GM13976 (cell line): Measurements from ENCODE around the gene MARCHF2.

Experiments
- DNase-seq: peaks from one replicate; pipeline ENCODE4 v3.0.0; 2012; ENCODE audit warnings: low spot score
- in situ Hi-C: fragments of 300-500 bp; cut with MboI; formaldehyde crosslinking; loops from one replicate; pipeline ENCODE4 v1.12.0; 2022; ENCODE audit warnings: low sequenced_read_pairs, mixed read lengths, inconsistent platforms; ENCODE audit not compliant: unreplicated experiment
- TF ChIP-seq, protein P1 (sequence below): IDR thresholded peaks from 2 replicates; pipeline ENCODE4 v1.5.1; 2012; ENCODE audit warnings: borderline replicate concordance, mild to moderate bottlenecking; ENCODE audit not compliant: insufficient read depth; ENCODE audit errors: extremely low read depth, missing control alignments, control extremely low read depth

Gene MARCHF2

DNA sequence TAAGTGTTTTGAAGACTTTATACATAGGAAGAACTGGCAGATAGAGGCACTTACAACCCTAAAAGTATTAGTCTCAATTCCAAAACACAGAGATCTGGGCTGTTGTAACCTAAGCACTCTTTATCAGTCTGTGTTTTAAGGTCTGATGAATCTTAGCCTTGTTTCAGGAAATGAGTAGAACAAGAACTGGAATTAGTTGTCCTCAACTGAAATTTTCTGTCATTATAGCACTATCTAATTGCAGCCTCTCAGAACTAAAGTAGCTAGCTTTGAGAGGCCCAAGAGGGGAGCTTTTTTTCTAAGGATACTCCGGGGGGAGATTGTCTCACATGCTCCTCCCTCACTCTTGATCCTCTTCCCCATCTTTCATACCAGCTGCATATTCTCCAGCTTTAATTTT lies 44.7 kb downstream of the MARCHF2 start:
- no peak for DNase-seq
- TF ChIP-seq, protein P1, sequence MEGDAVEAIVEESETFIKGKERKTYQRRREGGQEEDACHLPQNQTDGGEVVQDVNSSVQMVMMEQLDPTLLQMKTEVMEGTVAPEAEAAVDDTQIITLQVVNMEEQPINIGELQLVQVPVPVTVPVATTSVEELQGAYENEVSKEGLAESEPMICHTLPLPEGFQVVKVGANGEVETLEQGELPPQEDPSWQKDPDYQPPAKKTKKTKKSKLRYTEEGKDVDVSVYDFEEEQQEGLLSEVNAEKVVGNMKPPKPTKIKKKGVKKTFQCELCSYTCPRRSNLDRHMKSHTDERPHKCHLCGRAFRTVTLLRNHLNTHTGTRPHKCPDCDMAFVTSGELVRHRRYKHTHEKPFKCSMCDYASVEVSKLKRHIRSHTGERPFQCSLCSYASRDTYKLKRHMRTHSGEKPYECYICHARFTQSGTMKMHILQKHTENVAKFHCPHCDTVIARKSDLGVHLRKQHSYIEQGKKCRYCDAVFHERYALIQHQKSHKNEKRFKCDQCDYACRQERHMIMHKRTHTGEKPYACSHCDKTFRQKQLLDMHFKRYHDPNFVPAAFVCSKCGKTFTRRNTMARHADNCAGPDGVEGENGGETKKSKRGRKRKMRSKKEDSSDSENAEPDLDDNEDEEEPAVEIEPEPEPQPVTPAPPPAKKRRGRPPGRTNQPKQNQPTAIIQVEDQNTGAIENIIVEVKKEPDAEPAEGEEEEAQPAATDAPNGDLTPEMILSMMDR: no peak
- in situ Hi-C loops: no loop called here

DNA sequence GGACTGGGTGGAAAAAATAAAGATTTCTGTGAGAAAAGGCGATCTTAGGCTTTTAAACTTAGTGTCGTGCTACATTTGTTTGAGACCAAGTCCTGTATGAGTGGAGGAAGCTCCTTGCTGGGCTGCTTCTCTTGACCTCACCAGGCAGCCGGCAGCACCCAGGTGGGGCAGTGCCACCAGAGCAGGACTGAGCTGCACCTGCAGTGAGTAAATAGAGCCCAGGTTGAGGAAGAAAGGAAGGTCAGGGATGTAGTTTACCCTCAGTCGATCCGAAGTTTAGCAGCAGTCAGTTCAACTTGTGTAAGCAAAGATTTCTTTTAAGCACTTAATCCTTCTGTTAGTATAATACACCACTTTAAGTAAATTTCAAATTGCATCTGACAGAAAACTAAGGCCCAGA lies 45.3 kb downstream of the MARCHF2 start:
- TF ChIP-seq, protein P1: no peak
- in situ Hi-C loops: no loop called here
- no peak for DNase-seq

DNA sequence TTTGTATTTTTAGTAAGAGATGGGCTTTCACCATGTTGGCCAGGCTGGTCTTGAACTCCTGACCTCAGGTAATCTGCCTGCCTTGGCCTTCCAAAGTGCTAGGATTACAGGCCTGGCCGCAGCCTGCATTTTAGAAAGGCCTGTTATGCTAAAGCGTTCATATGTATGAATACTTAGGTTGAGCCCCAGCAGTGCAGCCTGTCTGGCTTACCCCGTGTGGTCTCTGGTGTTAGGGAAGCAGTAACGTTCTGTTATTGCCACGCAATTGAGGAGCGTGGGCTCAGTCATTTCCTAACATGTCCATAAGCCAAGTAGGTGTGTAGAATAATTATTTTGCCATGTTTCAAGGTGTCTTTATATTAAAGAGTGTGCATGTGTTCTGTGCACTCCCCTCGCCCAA lies 46.0 kb downstream of the MARCHF2 start:
- in situ Hi-C loops: no loop called here
- TF ChIP-seq, protein P1: no peak
- no peak for DNase-seq

DNA sequence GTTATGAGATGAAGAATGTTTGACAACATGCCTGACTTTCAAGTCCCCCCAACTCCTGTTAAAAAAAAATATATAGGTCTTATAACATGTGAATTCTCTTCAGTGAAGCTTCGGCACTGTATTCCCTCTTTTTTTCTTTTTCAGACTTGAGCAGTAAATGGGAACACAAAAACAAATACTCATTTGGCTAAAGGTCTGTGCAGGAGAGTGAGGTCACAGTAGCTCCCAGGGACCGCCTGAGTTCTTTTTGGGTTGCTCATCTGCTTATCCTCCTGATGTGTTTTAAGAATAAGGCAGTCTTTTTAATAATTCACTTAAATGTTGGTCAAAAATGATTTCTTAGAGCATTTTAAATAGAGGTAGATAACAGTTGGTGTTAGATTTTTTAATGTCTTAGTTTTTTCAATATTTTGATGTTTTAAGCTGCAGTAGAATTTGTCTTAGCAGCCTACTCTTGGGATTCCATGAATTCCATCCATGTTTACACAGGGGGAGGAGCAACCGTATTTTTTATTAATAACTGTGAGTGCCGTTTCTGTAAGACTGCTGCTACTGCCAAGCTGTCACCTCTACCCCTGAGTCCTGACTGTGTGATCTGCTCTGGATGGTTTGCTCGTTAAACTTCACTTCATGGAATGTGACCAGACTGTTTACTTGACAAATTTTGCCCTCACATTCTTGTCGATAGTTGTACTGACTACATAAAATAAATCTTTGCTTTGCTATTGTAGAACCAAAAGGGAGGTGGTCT lies 46.6 kb downstream of the MARCHF2 start:
- in situ Hi-C loops: no loop called here
- no peak for DNase-seq
- TF ChIP-seq, protein P1: no peak

DNA sequence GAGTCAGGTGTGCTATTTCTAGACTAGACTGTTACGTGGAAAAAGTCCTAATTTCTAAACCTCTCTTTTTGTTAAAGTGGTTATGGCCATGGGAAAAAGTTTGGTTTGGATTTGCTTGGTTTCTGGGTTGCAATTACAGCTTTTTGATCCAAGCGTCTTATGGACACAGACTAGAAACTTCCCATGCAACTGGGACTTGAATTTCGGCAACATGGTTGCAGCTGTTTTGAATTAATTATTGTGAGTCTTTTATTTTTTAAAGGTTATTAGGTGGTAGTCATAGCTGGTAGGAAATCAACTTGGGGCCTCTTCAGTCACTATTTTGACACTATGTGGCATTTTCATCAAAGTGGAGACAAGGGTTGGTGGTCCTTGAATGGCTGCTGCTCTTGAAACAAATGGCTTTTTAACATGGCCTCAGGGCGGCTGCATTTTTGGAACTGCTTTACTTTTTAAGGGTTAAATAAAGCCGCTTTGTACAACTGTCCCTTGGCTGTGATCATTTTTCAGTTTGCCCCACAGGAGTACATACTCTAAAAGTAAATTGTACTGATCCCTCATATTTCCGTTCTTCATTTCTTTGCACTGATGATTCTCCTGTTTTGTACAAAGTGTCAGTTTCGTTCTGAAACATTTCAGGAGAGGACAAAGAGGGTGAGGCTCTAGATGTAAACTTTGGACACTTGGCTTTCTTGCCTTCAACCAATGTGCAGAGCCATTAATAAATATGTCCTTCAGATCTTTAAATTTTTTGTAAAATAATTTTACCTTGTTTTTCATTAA lies 47.6 kb downstream of the MARCHF2 start:
- DNase-seq: no peak
- TF ChIP-seq, protein P1: no peak
- in situ Hi-C loops: no loop called here

DNA sequence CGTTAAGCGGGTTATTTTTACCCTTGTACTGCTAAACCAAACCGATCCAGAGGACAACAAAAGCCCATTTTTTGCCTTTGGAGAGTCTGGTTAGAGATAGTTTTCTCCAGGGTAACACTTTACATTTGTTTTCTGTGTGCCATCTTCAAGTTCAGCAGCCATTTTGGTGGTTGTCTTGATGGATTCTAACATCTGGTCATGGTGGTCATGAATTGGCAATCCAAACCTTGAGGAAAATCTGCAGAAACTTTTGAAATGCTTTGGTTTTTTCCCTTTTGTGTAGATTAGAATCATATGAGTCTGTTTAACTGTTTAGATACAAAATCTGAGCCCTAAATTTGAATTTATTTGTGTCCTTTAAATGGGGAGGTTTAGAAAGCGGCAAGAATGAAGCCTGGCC lies 48.3 kb downstream of the MARCHF2 start:
- TF ChIP-seq, protein P1: no peak
- in situ Hi-C loops: no loop called here
- DNase-seq: no peak
